ENCODE data around the gene ILDR2.
"Not testable (repeated sequence)": the region's sequence is repeated elsewhere in the genome, so short reads cannot be mapped to it uniquely, and the experiment has no call there.

ILDR2 gene

DNA sequence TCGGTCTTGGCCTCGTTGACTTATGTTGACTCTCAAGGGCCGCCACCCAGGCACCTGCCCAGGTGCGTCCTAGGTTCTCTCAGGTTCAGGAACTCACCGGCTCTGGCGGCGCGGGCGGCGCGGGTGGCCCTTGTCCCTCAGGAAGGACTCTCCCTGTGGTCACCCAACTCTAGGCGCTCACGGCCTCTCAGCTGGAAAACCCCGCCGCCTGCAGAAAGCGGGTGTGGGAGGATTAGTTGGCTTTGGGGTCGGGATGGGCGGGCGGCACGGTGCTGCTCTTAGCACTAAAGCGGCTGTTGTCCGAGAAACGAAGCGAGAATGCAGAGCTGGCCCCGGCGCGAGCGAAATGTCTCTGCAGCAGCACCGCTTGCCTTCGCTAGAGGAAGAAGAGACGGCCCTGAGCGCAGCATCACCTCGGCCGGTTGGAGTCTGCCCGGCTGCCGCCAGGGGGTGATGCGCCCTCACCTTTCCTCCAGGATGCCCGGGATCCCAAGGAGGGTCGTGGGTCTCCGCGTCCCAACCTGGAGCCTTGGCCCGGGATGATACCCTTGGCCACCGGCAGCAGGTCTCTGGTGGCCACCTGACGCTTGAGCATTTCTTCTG lies 91.2 kb downstream of the ILDR2 start:
- no peak for DNase-seq

DNA sequence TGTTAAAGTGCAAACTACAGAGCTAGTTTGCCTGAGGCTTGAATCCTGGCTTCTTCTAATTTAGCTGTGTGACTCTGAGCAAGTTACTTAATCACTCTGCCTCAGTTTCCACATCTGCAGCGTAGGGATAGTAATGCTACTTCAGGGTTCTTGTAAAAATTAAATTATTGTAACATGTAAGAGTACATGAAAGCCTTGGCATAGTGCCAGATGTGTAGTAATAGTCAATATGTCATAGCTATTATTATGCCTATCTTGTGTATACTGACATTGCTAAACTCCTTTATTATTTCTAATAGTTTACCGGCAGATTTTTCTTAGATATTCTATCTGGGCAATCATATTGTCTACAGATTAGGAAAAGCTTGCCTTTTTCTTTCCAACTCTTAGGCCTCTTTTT lies 92.4 kb downstream of the ILDR2 start:
- DNase-seq = no peak

DNA sequence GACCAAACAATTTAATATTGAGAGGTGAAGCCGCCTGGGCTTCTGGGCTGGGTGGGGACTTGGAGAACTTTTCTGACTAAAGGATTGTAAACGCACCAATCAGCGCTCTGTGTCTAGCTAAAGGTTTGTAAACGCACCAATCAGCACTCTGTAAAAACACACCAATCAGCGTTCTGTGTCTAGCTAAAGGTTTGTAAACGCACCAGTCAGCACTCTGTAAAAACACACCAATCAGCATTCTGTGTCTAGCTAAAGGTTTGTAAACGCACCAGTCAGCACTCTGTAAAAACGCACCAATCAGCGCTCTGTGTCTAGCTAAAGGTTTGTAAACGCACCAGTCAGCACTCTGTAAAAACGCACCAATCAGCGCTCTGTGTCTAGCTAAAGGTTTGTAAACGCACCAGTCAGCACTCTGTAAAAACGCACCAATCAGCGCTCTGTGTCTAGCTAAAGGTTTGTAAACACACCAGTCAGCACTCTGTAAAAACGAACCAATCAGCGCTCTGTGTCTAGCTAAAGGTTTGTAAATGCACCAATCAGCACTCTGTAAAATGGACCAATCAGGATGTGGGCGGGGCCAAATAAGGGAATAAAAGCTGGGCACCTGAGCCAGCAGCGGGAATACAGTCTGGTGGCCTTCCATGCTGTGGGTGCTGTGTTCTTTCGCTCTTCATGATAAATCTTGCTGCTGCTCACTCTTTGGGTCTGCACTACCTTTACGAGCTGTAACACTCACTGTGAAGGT lies 97.0 kb downstream of the ILDR2 start:
- DNase-seq = not testable (repeated sequence)

DNA sequence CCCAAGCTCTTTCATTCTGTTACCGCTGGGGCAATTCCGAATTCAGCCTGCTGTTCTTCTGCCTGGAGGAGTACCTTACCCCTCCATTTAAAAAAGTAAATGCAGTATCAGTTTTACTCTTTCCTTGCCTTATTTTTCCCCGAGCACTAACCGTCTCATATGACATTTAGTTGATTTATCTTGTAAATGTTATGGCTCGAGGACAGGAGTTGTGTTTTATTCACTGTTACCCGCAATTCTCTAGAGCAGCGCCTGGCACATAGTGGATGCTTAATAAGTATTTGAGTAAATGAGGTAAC lies 98.9 kb downstream of the ILDR2 start:
- no peak for DNase-seq

DNA sequence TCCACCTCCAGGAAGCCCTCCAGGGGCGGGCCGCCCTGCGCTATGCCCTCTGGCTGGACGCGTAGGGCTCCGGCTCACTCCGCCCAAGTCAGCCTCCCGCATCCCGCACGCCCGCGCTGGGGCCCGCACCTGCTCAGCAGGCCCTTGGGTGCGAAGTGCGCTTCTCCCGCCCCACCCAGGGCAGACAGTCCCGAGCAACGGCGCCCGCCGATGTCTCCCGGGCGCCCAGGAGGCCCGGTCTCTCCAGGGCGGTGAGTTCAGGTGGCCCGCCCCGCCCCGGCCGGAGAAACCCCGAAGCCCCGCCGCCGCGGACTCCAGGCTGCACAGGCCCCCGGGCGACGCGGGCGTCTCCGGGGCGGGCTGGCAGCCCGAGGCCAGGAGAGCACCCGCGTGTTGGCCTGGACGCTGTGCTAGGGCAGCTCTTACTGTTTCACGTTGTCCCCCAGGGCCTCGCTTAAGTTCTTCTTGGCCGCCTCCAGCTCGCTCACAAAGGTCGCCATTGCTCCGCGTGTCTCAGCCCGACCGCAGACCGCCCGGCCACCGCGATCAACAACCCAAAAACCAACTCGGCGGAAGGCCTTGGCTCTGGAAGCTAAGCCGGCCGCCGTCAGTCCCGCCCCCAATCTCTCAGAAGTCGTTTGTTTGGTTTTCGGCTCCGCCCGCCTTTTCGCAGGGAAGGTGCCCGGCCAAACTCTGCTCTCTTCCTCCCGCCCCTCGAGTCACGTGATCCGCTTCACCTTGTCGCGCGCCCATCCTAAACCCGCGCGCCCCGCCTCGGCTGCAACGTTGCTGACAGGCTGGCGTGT lies 99.4 kb downstream of the ILDR2 start, which contains the start of gene TADA1:
TADA1 (minus strand) TSS at position 531 of the 806 bp plus-strand sequence; CDS start at position 500, 31 bp downstream.
- DNase-seq = peak; percentile 98 to 99

DNA sequence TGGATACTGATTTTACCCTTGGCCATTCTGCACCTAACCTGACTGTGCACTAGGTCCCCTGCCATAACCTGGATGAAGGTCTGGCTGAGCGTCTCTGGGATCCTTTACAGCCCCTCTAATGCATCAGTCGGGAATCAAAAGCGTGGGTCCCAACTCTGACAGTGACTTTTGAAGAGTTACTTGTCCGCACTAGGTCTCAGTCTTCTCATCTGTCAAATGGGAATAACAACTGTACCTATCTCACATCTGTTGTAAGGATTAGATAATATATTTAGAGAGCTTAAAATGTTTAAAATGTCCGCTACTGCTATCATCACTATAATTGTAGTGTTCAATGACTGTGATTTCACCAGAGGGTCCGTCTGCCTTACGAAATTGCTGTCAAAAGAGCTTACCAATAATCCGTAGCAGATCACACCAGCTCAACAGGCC lies 100.0 kb downstream of the ILDR2 start:
- peak in 1 of 2 experiments; percentile 23 for DNase-seq

DNA sequence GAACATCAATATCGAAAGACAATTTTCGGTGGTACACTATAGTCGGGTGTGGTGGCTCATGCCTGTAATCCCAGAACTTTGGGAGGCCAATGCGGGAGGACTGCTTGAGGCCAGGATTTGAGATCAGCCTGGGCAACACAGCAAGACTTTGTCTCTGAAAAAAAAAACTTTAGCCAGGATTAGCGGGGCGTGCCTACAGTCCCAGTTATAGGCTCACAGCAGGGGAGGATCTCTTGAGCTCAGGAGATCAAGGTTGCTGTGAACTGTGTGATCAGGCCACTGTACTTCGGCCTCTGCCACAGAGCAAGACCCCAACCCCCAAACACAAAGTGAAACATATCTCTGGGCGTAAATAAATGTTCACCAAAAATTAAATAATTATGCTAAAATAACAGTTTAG lies 100.9 kb downstream of the ILDR2 start:
- DNase-seq = no peak

DNA sequence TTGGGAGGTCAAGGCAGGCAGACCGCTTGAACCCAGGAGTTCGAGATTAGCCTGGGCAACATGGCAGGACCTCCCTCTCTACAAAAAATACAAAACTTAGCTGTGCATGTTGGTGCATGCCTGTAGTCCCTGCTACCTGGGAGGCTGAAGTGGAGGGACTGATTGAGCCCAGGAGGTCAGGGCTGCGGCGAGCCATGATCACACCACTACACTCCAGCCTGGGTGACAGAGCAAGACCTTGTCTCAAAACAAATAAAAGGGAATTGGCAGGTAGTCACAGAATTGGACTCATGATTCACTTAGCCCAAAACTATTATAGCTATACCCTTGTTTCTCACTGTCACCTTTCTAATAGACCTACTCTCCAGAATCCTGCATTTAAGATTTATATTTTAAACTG lies 104.8 kb downstream of the ILDR2 start:
- no peak for DNase-seq

DNA sequence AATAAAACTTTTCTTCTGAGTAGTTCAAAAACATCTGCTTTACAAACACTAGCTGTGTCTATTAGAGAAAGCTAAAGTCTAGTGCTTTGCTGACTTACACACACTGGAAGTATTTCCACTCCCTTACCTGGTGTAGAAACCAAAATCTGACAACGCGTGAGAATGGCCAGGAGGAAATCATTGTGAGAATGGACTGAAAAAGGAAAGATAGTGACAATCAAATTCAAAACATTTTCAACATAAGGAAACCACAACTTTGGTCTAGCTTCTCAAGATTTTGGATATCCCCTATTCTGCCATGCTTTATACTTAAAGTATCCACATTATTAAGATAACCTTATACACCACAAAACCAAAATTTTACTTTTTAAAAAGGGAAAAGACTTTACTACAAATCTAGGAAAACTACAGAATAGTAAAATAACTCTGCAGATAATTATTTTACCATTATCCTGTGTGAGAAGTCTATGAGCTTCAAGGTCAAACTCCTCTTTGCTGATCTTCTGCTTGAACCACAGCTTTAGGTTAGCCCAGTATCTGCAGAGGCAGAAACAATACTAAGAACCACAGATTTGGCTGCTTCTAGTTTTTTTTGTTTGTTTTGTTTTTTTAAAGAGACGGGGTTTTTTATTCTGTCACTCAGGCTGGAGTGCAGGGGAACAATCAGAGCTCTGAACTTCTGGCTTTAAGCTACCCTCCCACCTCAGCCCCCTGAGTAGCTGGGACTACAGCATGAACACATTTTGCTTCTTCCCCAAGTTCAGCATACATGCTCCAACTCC lies 105.8 kb downstream of the ILDR2 start:
- no peak for DNase-seq

DNA sequence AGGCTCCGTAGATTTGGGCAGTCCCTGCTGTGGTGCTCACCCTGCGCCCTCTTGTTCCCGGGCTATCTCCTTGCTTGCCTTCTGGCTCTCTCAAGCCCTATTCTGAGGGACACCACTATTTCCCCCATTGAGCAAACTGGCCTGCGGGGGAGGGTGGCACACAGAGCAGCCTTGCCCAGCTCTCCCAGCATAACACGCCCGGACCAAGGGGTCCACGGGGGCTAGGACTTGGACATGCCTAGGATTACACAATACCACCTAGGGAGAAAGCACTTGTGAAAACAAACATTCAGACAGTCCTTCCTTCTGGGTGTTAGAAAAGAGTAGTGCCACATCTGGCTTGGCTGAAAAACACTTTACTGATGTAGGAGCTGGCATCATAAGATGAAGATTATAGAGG lies 106.7 kb downstream of the ILDR2 start:
- no peak for DNase-seq

DNA sequence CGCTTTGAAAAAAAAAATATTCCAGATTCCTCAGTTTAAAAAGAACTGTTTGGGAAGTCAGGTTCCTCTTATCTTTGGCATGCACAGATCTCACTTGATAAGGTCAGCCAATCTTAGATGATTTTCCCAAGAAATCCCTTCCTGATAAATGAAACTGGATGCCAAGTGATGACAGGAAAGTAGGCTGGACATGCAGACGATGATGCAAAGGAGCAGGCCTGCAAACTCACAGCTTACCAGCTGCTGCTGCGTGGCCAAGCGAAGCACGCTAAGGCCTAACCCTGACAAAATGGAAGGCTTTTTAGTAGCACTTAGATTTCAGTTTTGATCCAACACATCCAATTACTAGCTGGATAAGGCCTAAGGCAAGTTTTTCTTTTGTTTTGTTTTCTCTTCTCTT lies 109.4 kb downstream of the ILDR2 start:
- no peak for DNase-seq

DNA sequence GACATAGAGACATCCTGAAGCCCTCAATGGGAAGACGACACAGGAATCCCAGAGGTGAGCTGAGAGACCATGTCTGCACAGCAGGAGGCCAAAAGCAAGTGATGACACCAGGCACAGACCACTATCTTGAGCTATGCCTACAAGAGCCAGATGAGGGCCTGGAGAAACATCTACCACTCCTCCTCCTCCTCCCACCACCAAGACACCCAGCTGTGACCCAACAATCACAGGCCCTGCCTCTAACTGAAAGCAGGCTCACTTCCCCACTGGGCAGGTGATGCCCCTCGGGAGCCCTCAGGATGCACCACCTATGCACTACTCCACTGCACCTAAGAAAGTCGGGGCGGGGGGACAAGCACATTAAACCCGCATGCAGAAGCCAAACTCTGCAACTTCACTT lies 115.7 kb downstream of the ILDR2 start:
- no peak for DNase-seq

DNA sequence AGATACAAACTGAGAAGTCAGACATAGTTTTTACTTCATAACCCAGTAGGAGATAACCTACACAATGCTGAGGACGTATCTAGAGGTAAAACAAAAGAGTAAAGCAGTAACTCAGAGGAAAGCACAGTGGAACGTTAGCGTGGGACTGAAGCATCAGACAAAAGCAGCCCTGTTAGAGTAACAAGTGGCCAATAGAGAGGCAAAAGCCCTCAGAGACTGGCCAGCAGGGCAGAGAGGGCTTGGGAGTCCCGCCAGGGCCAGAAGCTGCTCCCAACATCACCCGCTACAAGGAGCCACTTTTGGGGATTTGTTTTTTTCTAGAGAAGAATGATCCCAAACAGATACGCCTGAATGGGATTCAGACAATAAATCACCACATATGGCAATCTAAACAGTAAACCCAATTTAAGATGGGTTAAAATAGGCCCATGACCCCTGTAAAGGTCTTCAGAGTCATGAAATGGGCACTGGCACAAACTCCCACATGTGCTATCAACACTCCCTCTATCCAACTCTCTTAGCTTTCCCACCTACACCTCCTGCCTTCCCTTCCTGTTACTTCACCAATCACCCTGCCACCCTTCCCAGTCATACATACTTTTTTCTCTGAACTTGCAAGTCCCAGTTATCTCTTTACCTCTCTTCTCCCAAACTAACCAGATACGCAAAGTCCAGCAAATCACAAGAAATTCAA lies 116.5 kb downstream of the ILDR2 start:
- DNase-seq = no peak

Data from AML-193 (cell line).